ELF-1 (cell line): ENCODE data around the gene GPR39.

Experiments
- DNase-seq: peaks from one replicate; pipeline ENCODE4 v3.0.0-alpha.2; 2016; ENCODE audit warnings: low read depth, low spot score

Gene GPR39

DNA sequence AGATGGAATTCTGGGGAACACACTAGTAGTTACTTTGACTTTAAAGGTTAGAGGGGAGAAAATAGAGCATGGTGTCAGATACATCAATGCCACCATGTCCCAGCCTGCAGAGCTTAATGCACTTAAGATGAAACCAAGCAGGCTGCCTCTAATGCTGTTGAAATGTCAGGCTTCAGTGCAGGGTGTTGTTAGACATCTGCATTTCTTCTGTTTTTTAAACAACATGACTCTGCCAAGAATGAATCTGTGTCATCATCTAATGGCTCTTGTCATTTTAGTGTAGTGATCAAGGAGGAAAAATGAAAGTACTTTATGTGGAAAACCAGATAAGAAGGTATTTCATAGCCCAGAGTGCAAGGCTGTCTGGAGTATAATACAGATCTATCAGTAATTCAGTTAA, 223.5 kb downstream of the GPR39 start:
- DNase-seq = no peak

DNA sequence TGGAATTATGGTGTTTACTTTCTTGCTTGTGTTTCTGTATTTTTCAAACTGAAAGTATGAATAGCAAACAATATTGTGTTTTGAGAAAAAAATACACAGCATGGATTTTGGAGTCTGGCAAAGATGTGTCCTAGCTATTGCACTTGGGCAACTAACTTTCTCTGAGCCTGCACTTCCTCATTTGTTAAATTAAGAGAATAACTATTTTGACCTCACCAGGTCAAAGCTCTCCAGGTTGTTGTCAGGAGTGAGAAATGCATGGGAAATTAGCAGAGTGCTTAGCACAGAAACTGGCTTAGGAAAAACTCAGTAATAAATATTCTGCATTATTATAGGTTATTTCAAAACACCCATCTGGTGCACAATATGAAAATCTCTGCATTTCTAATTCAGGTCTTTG, 225.2 kb downstream of the GPR39 start:
- DNase-seq = no peak

DNA sequence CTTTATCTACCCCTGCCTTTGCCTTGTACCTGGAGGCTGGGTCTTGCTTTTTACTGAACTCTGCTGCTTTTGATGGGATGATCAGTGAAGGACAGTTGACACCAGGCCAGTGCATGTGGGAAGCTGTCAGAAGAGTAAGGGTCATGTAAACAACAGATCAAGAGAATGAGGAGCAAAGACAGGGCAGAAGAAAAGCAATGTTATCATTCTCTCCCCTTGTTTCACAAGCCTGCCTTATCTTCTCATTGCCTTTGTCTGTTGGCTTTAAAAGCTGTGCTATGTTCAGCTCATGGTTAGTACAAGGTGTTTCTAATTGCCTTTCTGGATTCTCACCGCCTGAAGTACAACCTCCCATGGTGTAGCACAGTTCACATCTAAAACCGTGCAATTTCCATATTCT, 225.8 kb downstream of the GPR39 start:
- no peak for DNase-seq

DNA sequence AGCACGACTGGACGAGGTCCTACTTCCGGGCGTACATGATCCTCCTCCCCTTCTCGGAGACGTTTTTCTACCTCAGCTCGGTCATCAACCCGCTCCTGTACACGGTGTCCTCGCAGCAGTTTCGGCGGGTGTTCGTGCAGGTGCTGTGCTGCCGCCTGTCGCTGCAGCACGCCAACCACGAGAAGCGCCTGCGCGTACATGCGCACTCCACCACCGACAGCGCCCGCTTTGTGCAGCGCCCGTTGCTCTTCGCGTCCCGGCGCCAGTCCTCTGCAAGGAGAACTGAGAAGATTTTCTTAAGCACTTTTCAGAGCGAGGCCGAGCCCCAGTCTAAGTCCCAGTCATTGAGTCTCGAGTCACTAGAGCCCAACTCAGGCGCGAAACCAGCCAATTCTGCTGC, 228.6 kb downstream of the GPR39 start:
- DNase-seq = no peak

DNA sequence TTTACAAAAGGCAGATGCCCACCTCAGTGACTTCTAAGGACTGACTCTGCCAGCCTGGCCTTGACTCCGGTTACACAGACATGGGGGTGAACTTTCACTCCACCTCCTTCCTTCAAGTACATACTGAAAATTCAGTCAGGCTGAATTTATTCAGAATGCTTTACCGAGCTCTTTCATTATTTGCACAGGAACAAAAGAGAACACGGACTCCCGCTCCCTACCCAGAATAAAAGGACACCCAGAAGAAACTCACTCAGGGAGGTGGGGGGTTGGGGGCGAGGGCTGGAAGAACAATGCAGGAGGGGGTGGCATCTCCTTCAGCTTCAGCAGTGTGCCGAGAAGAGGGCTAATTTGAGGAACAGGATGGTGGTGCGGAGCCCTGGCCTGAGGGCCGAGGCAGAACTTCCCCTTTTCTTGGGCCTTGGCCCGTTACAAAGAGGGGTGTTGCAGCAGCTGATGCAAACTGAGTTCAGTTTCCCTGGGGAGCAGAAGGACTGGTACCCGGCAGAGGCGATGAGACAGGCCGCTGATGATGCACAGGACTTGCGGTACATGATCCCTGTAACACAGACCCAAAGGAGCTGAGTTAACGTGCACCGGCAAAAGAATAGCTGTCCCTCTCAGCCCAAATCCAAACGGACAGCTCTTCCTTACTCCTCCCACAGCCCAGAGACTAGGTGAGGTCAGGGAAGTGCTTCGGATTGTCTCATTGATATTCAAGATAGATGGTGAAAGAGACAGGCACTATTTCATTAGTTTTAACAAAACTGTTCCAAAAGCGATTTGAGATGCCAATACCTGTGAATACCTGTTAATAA, 229.3 kb downstream of the GPR39 start:
- no peak for DNase-seq

DNA sequence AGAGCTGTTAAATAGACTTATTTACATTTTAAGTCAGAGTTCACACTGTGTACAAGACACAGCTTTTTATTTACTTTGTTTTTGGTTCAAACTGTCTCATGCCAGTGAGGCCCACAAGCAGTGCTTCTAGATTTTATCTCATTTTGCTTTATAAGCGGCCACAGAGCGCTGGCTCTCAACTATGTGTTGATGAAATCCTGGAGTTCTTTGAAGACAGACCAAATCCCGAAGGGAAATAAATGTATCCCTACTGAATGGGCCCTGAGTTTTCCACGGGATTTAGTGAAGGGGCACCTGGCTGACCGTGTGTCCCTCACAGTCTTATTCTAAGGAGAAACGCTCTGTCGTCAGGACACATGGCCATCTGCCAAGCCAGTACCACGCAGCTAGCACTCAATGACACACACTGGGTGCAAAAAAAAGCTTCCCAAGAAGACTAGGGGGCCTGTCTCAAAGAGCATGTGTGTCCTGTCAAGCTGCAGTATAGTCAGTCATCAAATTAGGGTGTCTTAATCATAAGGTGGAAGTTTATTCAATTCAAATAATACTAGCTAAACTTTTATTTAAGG, 230.0 kb downstream of the GPR39 start:
- DNase-seq = no peak

DNA sequence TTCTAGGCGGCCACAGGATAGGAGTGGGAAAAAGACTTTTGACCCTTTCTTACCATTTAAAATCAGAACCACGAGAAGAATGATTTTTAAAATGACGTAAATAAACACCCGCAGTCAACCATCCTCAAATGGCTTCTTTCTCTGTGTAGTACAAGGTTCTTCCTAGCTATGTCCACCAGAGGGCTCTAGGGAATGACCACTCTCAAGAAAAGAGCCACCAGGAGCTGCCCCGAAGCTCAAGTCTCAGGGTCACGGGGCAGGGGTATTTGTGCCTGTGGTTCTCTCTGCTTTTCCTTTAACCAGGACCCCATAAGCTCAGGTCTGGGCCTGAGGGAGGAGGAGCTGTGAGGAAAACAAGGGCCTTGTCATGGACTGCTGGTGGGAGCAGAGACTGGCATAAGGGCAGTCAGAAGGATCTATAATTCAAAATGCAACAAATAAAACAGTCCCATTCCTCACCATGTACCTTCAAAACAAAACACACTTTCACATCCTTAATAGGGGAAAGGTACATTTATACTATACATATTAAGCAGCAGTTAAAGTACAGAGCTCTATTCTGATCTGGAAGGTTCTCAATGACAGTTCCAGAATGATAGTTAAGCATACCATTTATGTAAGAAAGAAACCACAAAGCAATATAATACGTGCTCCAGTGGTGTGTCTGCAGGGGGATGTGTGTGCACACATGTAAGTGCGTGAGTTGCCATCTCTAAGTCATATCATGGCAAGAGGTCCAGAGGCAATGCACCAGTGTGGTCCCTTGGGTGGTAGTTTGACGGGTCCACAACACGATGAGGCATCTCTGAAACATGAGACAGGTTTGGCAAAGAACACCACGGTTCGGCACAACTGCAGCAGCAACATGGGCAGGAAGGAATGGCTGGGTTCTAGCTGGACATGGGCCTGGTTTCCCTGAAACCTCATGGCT, 234.8 kb downstream of the GPR39 start:
- peak; percentile 24 for DNase-seq

DNA sequence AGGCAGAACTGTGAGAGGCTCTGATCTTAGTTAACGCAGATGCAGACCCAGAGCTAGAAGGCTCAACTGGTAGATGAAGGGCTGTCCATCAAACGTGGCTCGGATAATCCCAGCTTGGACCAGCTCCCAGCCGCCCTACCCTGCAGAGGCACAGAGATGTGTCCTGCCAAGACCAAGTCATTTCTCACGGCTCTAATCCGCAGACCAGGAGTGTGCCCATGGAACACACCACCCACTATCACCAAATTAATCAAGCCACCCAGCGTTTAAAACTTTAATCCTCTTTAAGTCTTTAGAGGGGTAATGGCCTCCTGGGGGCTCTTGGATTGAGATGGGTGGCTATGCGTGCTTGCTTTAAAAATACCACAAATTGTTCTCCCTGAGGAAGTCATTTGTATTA, 235.9 kb downstream of the GPR39 start:
- DNase-seq = no peak

DNA sequence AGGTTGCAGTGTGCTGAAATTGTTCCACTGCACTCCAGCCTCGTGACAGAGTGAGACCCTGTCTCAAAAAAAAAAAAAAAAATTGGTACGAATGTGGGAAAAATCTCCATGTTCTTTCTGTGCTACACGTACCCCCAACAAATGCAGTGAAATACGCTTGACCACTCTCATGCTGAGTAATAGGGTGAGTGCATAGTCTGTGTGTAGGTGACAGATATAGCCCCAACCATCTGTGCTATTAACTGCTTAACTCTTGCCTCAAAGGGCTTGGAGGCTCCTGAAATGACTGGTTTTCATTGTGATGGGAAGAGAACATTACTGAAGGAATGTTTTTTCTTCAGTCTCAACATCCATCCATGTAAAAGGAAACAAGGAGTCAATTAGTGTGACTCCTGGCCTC, 237.7 kb downstream of the GPR39 start:
- DNase-seq = no peak

DNA sequence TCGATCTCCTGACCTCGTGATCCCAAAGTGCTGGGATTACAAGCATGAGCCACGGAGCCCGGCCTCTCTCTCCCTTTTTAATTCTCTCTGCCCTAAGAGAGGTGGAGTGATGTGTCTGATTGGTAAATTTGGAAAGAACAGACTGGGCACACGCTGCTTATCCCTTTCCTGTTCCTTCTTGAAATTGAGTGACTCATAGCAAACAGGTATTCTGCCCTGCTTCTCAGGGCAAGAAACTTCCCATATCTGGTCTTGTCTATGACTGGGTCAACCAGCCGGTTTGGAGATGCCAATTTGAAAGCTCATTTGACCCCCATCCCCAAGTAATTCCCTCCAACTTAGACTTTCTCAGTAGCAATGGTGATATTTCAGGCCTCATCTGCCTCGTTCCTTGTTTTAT, 238.4 kb downstream of the GPR39 start:
- DNase-seq = no peak

DNA sequence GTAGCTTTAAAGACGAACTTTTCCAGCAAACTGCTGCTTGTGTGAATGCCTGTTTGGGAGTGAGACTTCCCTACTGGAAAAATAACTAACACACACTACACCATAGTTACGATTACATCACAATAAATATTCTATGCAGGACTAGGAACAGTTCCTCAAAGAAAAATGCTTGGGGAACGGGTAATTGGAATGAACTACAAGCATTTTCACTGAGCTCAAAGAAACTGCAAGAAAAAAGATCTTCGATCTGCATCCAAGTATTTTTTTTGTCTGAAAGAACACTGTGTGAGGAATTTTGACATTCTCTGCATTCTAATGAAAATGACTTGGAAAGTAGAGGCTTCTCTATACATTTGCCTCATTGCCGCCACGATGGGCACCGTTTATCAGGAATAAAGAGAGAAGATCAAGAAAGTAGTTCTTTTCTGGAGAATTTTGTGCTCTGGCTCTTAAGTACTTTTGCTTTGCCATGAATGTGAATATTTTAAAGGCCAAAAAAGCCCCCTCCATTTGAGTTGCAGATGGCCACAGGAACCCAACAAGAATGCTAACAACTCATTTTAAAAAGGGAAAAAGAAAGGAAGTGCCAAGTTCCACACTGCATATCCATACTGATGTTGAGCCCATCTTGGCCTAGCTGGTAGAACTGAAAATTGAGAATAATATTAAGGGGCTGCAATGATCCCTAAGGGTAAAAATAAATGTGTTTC, 239.8 kb downstream of the GPR39 start:
- no peak for DNase-seq

DNA sequence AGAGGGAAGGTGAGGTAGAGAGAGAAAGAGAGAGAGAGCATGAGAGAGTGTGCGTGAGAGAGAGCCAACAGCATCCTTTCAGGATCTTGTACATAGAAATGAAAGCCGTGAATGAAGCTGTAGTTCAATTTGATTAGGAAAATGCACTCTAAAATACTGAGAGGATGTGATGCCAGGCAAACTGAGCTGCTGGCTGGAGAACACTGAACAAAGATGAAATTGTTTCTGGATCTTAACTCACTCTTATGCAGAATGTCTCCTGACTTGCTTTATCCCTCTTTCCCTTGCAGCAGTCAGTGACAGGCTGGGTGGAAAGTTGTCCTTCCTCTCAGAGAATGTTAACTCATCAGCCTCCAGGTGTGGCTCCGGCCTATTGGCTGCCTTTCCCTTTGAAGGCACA, 242.7 kb downstream of the GPR39 start:
- DNase-seq = no peak

DNA sequence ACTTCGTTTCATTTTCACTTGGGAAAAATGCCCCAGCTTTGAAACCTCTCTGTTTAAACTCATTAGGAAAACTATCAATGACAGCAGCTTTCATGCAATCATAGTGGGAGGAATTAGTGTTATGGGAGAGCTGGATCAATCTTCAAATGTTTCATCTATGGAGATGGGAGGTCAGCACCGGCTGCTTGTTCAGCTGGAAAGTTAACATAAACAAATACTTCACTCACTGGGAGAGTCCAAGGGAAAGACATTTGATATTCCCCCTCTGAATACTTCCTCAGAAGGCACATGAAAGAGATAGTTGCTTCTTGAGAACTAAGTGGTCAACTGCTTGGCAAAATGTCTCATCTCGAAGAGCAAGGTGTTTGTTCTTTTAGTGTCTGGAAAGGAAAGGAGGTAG, 246.1 kb downstream of the GPR39 start:
- DNase-seq = no peak

DNA sequence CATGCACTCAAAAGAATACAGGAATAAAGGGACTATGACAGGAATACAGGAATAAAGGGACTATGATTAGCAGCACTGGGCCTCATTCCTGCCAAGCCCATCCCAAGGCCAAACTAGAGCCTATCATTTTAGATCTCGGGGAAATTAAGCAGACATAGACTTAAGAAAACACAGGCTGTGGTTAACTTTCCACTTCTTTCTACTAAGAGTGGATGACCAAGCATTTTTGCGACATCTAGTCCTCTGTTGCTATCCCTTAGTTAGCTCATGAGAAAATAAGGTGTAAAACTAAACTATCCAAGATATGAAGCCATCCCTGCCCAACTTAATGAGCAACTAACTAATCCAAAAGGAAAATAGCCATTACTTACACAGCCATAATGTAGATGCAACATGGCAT, 247.5 kb downstream of the GPR39 start:
- DNase-seq = no peak

DNA sequence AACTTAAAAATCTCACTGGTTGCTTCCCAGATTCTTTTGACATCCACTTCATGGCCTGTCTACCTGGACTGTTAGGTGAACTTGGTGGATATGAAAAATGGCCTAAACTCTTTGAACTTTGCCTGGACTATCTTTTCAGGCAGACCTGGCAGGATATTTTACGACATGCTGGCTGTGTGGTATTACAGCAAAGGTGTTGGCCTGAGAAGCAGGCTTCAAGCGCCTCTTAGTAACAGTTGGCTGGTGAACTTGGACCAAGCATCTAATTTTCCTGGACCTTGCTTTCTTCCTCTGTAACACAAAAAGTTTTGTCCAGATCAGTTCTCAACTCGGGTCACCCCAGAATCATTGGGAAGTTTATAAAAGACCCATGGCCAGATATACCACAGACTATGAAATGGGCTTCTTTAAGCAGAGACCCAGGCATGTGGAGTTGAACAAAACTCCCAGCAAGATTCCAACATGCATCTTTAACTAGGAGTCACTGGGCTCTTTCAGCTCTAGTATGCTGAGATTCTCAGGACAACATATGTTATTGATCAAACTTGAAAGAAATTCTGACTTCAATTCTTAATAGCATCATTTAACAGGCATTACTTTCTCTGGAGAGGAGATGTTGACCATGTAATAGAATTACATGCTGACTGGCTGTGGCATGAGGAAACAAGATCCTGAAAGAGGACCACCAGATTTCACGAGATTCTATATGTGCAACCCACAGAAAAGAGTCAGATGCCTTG, 249.0 kb downstream of the GPR39 start:
- DNase-seq = no peak

DNA sequence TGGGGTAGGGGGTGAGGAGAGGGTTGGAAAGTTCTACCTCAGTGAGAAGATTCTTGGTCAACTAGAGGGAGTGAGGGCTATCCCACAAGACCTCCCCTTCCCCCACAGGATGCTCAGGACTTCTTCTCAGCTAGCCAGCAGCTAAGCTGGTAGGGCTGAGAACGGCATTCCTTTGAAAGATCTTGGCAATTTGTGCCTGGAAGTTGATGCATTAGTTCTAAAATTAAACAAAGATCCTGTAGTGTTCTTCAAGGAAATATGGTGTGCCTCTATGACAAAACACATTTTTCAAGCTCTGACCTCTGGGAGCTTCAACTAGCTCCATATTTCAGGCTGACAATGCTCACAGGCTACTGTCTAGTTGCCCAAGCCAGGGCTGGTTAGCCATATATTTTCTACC, 251.1 kb downstream of the GPR39 start:
- DNase-seq = no peak

DNA sequence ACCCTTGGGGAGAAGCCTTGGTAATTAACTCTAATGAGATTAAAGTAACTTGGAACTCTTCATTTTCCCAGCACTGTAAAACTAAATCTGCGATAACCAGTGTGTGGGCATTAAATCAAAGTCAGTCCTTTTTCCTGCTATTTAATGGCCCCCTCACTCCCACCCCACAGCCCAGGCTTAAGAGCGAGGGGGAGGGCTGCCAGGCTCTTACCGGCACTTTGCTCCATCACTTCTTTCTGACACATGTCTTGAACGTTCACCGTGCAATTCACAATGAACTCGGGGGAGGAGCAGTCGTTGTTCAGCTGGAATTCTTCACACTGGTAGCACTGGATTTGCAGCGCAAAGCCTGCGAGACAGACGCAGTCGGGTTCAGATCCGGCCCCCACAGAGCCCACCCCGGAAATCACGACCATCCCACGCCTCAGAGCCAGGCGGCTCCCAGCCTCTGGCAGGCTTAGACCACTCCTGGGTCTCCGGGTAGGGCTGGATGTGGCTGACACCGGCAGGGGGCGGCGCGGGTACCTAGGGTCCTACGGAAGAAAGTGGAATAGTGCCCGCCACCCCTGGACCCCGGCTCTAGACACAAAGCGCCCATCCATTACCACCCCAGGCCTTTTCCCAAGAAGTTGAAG, 251.7 kb downstream of the GPR39 start:
- peak; percentile 62 for DNase-seq

DNA sequence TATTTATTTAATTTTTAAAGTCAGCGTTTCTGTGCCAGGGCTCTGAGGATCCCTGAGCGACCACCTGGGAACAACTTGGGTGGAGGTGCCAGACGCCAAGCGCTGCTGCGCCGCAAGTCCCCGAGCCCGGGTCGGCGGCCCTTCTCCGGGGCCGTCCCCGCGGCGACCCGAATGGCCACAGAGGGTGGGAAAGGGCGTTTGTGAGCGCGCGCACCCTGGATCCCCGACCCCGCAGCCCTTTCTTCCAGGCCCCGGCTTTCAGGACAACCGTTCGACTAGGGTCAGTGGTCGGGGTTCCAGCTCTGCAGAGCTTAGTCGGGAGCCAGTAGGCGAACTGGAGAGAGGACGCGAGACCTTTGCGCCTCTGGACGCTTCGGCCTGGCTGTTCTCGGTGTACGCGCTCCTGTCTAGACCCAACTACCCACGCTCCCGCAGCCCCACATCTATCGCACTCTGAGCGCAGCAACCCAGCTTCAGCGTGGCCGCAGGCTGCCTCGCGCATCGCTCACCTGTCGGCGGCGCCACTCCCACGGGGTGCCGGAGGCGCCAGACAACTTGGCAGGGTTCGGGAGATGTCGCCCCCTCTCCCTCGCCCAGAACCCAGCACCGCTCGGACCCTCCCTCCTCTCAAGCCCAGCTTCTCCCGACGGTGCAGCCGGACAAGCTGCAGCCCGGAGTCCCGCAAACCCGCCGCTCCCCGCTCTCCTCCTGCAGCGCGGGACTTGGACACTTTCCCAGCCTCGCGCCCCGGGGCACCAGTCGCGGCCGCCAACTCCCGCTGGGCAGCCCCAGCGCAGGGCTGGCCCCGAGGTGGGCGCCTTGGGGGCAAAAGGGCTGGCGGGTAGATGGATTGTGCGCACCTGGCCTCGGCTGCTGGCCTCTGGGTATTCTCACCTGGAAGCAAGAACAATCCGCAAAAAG, 252.6 kb downstream of the GPR39 start:
- peak; percentile 59 for DNase-seq

DNA sequence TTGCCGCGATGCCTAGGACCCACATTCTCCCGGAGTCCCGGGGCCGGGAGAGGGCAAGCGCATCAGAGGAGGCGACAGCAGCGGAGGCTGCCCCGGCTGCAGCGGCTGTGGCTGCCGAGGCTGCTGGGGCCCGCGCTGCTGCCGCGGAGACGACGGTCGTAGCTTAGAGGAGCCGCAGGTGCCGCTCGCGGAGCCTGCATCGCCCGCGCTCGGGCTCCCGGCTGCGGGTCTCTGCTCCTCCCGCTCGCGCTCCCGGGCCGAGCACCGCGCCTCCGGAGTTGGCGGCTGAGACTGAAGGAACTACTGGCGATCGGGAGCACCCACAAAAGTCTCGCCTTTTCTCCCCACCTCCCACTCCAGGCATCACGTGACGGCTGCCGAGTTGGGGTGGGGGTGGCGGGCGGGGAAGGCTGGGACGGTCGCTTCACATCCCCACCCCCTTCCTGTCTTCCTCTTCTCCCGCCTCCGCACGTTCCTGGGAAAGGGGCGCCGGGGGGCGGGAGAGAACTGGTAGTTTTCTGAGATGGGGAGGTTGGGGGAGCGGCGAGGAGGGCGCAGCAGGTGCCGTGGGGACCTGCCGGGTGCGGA, 253.4 kb downstream of the GPR39 start, which contains the start of gene LYPD1:
Gene LYPD1, minus strand, starts transcription at position 298 of the 588 bp plus-strand sequence. Its CDS starts 273 bp downstream, at position 25.
- DNase-seq = peak; percentile 71
